NCI-H2107 treated with DMSO at 0.1 percent for 48 hours (cell line): Measurements from ENCODE around the gene ATPAF1.
"Not testable (repeated sequence)": the region's sequence is repeated elsewhere in the genome, so short reads cannot be mapped to it uniquely, and the experiment has no call there.

ENCODE experiments used
- DNase-seq: peaks from one replicate; lab custom pipeline; 2025; ENCODE audit not compliant: unreplicated experiment; lab: John Stamatoyannopoulos, UW

The ATPAF1 gene

DNA sequence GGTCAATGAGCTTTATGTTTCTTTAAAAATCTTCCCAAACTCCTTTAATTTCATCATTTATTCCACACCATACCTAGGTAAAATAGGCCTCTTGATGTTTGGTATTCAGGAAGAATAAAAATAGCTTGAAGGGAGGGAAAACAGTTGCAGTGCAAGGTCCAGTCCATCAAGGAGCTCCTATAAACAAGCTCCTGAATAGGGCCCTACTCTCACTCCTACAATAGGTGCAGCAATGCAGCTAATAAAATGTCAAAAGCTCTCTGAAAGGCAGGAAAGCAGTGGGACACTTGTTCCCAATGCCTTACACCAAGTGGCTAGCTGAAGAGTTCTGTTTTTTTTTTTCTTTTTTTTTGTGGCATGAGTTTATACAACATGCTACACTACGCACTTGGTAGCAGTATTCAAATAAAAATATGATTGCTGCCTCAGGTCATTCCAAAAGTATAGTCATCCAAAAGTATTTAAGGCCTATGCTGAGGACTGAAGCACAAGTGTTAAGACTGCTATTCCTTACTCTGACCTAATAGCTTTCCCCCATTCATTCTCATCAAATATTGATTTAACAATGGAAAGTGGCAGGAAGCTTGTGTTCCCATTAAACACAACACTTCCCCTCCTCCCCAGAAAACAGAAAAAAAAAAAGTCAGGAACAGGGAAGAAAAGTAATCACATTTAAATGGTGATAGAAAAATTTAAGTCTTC is 13.3 kb upstream of the ATPAF1 start:
- DNase-seq, result no peak

DNA sequence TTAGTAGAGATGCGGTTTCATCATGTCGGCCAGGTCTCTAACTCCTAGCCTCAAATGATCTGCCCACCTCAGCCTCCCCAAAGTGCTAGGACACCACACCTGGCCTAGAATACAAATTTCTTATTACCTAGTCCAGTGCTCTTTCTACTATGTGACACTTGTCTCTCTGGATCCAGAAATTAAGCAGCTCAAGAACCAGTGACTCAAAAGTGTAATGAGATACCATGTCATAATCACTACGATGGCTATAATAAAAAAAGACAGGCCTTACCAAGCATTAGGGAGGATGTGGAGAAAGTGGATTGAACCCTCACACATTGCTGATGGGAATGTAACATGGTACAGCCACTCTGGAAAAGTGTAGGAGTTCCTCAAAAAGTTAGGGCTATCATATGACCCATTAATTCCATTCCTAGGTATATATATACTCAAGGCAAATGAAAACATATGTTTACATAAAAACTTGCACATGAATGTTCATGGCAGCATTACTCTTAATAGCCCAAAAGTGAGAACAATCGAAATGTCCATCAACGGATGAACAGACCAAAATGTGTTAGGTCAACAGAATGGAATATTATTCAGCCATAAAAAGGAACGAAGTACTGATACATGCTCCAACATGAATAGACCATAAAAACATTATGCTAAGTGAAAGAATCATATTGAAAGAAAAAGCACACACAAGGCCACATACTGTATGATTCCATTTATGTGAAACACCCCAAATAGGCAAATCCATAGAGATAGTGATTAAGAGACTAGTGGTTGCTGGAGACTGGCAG is 11.8 kb upstream of the ATPAF1 start:
- DNase-seq, result no peak

DNA sequence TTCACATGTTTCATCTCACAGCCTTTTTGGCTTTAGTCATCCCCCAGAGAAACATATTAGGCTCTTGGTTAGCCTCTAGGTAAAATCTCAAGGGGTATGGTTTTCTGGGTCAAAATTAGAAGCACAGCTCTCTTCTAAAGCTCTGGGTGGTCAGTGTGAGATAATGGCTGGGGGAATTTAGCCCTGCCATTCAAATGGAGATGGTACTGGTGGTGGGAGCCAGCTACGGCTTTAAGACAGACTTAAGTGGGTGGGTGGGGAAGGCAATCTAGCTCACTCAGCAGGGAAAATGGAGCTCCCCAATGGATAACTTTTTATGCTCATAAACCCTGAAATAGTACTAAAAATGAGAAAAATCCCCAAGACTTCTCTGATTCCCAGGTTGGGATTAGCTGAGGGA is 9.2 kb upstream of the ATPAF1 start:
- no peak for DNase-seq

DNA sequence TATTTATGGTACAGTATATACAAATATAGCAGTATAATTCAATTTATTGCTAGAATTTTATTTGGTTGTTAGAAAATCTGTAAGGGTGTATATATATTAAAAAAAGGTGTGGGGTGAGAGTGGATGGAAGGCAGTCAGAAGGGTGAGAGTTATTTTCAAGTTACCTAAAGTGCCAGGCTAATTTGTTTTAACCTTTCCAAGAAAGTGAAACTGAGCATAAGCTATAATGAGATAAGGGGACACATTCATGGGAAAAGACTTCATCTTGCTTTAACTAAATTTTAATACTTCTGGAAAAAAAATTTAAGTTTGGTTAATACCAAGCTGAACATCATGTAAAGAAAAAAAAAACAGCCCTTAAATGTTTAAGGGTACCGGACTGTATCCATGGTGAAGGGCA is 8.4 kb upstream of the ATPAF1 start:
- DNase-seq, result no peak

DNA sequence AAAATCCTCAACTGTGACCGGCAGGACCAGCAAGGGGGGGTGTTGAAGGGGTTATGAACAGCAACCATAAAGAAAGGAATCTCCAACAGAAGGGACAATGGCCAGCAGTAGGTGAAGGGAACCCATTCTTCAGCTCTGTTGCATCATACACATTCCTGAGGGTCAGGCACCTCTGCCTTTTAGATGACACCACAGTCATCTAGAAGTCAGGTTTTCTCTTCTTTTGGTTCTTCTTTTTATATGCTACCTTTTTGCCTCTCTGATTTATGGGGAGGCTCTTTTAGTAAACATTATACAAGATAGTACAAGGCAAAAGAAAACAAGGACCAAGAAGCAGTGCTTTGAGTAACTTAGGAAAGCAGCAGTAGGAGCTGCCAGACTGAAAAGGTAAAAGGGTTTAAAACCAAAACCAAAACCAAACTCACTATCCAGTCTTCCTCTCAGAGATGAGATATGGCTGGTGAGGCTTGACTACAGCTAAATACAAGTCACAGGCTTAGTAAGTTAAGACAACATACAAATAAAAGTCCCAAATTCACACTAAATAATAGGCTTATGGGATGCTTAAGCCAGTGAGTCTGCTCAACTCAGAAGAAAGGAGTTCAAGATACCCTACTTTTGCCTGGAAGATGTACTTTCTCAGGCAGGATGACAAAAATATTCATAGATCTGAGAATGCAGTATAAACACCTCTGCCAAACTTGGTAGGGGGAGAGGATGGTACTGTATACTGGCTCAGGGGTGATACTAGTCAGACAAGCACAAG is 7.6 kb upstream of the ATPAF1 start:
- DNase-seq, result no peak

DNA sequence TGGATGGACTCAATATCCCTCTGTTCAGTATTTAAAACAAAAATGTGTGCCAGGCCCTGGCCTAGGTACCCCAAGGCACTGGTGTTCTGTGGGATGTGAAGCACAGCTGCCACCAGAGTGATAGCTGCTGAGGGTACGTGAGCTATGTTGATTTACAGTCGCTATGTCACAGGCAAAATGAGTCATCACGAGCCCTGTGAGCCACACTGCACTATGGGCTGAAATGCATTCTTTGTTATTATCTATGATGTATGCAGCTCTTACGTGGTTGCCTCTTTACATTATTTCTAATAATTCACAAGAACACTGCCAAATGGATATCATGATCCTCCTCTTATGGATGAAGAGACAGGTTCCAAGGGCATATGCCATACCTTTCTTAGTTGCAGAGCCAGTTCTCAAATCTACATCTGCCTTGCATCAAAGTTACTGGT is 5.6 kb upstream of the ATPAF1 start:
- no peak for DNase-seq

DNA sequence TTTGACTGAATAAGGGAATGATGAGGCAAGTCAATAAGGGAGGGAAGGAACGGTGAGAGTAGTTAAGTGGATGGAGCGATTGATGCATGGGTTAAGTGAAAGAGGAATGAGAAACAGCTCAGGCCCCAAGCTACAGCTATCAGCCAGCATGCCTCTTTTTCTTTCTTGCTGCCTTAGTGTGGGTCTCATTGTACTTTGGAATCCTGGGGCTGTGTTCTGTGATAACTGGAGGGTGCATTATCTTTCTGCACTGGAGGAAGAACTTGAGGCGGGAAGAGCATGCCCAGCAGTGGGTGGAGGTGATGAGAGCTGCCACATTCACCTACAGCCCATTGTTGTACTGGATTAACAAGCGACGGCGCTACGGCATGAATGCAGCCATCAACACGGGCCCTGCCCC is 4.5 kb upstream of the ATPAF1 start:
- DNase-seq, result no peak

DNA sequence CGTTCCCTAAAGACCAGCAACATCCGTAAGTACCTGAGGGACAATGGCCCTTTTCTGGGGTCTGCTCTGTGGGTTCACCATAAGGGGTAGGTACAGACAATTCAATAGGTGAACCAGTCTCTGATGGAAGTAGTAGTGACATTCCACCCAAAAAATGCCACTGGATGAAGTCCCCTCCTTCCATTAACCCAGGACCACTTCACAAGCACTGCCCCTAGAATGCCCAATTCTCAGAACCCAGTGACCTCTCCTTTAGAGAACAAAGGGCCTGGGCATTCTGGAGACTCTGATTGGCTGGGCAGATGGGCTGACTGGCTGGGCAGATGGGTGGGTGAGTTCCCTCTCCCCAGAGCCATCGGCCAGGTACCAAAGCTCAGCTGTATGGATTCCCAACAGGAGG is 3.4 kb upstream of the ATPAF1 start, which contains the start of gene TEX38:
TSS of gene TEX38 (plus strand) at position 301 of the 400 bp plus-strand sequence. CDS start at position 382, 81 bp downstream.
- DNase-seq, result no peak

DNA sequence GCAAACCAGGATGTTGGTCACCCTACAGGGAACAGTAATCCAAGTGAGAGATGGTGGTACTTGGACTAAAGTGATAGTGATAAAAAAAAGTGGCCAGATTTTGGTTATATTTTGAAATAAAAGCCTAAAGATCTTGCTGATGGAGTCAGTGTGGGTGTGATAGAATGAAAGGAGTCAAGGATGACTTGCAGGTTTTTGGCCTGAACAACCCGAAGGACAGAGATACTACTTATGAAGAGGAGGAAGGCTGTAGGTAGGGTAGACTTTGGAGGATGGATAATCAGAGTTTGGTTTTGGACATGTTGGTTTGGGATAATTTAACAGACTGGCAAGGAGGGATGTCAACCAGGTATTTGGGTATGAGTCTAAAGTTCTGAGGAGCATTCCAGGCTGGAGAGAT is 2.0 kb upstream of the ATPAF1 start:
- no peak for DNase-seq

DNA sequence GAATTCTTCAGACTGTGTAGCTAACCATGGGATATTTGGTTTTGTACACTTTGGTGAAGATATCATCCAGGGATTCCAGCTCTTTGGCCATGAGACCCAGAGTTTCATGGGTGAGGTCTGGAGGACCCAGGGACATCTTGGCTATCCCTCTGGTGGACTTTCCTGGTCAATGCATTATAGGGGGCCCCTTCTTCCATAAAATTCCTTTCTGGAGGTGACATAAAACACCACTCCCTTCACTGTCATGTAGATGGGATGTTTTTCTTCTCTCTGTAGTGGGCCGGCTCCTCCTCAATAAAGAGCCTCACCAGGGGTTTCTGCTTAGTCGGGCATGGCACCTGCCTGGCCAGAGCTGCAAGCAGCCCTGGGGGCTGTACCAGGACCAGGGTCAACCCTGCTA is 2.2 kb downstream of the ATPAF1 start:
- DNase-seq, result no peak

DNA sequence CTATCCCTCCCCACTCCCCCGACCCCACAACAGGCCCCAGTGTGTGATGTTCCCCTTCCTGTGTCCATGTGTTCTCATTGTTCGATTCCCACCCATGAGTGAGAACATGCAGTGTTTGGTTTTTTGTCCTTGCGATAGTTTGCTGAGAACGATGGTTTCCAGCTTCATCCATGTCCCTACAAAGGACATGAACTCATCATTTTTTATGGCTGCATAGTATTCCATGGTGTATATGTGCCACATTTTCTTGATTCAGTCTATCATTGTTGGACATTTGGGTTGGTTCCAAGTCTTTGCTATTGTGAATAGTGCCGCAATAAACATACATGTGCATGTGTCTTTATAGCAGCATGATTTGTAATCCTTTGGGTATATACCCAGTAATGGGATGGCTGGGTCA is 5.2 kb downstream of the ATPAF1 start:
- not testable (repeated sequence) for DNase-seq

DNA sequence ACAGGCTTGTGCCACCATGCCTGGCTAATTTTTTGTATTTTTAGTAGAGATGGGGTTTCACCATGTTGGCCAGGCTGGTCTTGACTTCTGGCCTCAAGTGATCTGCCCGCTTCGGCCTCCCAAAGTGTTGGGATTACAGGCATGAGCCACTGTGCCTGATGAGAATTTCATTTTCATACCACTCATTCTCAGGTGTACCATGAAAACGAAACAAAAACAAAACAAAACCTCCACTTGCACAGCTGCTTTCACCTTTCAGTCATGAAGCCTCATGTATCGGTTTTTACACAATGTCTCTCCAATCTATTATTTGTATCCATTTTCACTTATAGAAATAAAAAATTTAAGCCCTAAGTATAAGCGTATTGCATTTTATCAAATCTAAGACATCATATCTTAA is 8.0 kb downstream of the ATPAF1 start:
- not testable (repeated sequence) for DNase-seq

DNA sequence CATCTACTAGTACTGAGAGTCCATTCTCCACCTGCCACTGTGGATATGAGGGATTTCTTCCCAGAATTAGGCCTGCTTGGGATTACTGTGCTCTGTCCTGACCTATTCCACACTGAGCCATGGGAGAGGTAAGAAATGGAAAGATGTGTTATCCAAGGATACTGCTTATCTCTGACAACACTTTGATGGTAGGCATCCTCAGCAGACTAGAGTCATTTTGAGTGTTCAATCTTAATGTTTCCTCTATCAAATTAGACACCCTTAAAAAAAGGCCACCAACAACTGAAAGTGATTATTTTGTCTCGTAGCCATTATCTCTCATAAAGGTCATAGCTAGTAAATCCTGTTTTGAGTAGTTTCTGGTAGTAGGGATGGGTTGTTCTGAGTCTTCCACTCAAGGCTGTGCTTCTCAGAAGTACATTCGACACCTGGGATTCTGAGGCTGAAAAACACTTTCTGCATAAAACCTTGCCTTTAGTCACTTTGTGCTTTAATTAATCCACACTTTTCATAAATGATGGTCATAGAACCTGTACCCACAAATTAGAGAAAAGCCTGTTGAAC is 8.8 kb downstream of the ATPAF1 start:
- DNase-seq, result no peak

DNA sequence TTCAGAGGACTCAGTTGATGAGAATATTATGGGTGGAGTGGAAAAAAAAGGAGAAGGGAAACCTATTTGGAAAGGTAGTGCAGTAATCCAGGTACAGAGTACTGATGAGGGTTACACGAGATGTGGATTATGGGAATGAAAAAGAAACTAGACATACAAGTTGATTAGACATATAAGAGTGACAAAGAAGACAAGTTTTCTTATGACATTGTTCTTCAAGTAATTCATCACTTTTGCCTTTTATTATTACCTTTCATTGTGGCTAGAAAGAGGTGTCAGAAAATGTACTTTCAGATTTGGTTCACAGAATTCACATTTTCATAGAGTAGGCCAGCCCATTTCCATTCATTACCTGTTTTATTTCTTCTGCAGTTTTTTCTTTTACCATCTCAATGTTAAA is 10.4 kb downstream of the ATPAF1 start:
- DNase-seq, result no peak

DNA sequence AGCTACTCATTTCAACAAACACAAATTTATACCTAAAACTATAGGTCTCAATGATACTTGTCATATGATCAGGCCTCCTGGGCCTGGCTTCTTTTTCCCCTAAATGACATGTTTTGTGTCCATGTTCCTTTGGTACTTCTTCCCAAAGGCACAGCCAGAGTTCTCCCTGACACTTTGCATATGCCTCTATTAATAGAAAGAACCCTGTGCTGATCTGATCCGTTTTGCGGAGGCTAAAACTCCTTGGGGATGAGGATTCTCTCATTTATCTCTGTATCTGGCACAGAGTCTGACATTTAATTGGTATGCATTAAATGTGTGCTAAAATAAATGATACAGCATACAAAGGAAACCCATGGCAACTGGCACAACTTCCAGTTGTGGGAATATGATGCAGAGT is 11.5 kb downstream of the ATPAF1 start:
- no peak for DNase-seq

DNA sequence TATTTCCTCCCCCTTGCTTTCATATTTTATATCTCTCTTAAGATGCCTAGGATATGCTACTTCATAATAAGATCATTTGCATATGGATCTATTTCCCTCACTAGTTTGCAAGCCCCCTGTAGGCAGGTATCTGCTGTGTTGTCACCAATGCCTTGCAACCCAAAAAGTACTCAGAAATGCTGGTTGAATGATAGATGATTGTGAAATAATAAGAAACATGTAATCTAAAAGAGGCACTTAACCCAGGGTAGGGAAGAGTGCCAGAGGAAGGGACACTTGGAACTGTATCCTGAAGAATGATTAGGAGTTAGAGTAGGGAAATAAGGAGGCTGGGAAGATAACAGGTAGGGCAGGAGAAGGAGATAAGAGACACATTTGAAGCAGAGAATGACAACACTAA is 12.3 kb downstream of the ATPAF1 start:
- DNase-seq, result no peak

DNA sequence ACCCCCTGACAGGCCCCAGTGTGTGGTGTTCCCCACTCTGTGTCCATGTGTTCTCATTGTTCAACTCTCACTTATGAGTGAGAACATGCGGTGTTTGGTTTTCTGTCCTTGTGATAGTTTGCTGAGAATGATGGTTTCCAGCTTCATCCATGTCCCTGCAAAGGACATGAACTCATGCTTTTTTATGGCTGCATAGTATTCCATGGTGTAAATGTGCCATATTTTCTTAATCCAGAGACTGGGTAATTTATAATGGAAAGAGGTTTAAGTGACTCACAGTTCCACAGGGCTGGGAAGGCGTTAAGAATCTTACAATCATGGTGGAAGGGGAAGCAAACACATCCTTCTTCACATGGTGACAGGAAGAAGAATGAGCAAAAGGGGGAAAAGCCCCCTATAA is 13.5 kb downstream of the ATPAF1 start:
- not testable (repeated sequence) for DNase-seq

DNA sequence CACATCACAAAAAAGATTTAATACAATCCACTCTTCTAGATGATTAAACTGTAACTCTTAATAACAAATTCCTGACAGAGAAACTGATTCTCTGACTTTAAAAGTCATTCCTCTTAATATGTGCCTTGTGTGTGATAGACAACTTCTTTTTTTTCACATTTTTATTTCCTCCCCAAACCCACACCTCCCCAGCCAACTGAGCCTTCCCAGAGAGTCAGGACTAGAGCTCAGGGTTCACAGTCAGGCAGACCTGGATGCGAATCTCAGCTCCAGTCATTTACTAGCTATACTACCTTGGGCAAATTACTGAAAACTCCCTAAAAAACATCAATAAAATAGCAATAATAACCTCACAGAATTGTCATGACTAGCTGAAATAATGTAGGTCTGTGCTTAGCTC is 14.2 kb downstream of the ATPAF1 start:
- no peak for DNase-seq

DNA sequence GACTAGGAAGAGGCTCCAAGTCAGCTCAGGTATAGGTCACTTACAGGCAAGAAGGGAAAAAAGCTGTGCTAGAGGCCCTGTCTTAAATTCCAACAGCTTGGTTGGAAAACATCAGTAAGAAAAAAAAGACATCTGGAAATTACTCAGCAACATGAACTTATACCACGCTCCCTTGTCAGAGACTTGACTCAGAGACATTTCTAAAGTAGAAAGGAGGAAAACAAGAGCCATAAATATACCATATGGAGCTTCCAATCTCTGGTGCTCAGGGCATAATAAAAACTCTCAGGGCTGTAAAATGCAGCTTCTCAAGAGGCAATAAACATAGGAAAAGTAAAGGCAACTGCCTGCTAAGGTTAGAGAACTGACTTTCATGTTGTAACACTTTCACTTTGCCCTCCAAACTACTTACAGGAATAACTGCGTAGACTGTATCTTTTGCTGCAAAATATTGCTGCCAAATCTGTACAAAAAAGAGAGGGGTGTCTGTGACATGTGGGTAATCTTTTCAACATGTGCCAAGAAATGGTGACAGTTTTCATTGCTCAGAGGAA is 14.7 kb downstream of the ATPAF1 start:
- DNase-seq, result no peak

DNA sequence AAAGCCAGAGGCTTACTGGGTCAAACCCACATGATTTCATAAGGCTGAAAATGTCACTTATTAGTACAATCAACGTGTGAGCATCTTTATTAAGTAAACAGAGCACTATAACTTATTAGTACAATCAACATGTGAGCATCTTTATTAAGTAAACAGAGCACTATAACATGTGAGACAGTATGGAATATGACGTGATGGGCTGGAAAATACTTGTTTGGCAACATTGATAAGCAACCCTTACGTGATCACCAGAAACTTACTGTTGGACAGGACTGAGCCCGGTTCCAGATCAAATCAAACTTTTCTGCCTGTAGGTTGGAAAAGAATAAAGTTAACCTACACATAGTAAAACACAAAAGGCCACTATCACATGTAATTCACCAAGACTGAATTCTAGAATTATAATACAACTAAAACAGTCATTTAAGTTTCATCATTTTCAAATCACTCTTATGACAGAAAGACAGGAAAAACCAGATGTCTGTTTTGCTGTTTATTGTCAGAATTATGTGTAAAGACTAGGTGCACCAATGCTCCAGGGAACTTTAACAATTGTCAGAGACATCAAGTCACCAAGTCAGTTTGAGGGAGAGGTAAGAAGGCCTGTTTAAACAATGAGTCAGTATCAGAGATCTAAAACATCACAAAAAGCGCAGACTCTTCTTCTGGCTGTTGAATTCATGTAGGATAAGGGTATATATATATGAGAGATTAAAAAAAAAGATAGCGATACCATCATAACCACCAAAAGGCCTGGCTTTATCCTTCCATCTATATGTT is 15.7 kb downstream of the ATPAF1 start:
- DNase-seq, result no peak
